Measurements from ENCODE around the gene CYP3A4.
"Not testable (repeated sequence)": the region's sequence is repeated elsewhere in the genome, so short reads cannot be mapped to it uniquely, and the experiment has no call there.

The CYP3A4 gene

GRCh38 chr7:99806839-99807478 is 23.0 kb upstream of the CYP3A4 start:
- TF ChIP-seq CTCF (conservative IDR thresholded peaks at IDR 0.05; ENCODE audit: low read depth, low read length) = no peak
- no peak overlapping the region for H3K4me3 ChIP-seq (ENCODE audit: low read length)

DNA sequence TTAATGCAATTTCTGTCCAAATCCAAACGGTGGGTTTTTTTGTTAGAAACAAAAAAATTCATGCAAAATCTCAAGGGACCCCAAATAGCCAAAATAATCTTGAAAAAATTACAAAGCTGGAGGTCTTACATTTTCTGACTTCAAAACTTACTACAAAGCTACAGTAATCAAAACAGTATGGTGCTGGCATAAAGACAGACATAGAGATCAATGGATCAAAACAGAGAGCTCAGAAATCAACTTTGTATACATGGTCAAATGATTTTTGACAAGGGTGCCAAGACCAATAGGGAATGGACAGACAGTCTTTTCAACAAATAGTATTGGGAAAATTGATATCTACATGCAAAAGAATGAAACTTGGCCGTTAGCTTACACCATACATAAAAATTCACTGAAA is 21.7 kb upstream of the CYP3A4 start:
- no peak overlapping the region for H3K4me3 ChIP-seq (ENCODE audit: low read length)
- no peak for DNase-seq (ENCODE audit: low read depth)
- no peak for TF ChIP-seq CTCF (conservative IDR thresholded peaks at IDR 0.05; ENCODE audit: low read depth, low read length)

More at GRCh38 chr7:99806839-99807478, 23.0 kb upstream of the CYP3A4 start:
- DNase-seq (ENCODE audit: low read depth) = no peak

GRCh38 chr7:99803118-99803517 is 19.1 kb upstream of the CYP3A4 start:
- H3K4me3 ChIP-seq (ENCODE audit: low read length); DNase-seq (ENCODE audit: low read depth): not testable (repeated sequence)

DNA sequence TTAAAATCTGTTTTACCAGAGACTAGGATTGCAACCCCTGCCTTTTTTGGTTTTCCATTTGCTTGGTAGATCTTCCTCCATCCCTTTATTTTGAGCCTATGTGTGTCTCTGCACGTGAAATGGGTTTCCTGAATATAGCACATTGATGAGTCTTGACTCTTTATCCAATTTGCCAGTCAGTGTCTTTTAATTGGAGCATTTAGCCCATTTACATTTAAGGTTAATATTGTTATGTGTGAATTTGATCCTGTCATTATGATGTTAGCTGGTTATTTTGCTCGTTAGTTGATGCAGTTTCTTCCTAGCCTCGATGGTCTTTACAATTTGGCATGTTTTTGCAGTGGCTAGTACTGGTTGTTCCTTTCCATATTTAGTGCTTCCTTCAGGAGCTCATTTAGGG is 17.4 kb upstream of the CYP3A4 start:
- H3K4me3 ChIP-seq (ENCODE audit: low read length); DNase-seq (ENCODE audit: low read depth): not testable (repeated sequence)

GRCh38 chr7:99798972-99799371 is 15.0 kb upstream of the CYP3A4 start:
- TF ChIP-seq CTCF (conservative IDR thresholded peaks at IDR 0.05; ENCODE audit: low read depth, low read length) = no peak
- no peak overlapping the region for H3K4me3 ChIP-seq (ENCODE audit: low read length)
- DNase-seq (ENCODE audit: low read depth) = no peak

- not testable (repeated sequence) for DNase-seq (ENCODE audit: low read depth); H3K4me3 ChIP-seq (ENCODE audit: low read length)
These were observed 11.9 kb upstream of the CYP3A4 start for GRCh38 chr7:99795864-99796263.

DNA sequence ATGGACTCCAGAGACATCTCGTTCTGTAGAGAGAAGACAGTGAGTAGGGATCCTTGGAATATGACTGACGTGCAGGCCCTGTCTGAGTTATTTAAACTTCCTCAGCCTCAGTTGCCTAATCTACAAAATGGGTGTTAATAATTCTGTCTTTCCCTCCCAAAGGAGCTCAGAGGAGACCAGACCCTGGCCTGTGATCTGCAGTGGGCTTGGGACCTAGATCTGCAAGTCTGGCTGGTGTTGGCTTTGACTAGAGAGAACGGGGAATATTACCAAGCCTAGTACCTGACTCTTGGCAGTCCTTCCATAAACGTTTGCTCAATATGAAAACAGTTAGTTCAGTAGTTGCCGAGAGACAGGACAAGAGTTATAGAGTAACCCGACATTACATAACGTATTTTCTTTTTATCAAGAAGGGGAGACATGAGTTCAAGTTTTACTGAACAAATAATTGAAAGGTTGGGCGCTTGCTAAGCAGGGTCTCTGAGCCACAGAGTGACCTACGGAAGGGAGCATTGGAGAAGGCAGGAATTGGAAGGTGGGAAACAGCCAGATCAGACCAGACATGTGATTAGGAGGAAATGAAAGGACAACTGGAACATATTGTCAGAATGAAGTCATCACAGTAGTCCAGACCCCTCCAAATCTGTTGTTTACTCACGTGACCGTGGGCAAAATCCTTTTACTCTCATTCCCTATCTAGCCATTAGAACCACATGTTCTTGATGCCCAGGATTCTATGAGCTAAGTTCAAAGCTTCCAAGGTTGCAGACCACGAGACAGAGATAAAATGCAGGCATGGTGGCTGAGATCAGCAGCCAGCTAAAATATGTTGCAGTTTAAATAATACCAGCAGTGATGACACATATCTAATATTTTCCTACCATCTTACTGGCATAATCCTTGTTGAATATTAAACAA is 10.9 kb upstream of the CYP3A4 start:
- DNase-seq (ENCODE audit: low read depth) = no peak
- H3K4me3 ChIP-seq (ENCODE audit: low read length) = no peak overlapping the region
- TF ChIP-seq CTCF (conservative IDR thresholded peaks at IDR 0.05; ENCODE audit: low read depth, low read length) = no peak

DNA sequence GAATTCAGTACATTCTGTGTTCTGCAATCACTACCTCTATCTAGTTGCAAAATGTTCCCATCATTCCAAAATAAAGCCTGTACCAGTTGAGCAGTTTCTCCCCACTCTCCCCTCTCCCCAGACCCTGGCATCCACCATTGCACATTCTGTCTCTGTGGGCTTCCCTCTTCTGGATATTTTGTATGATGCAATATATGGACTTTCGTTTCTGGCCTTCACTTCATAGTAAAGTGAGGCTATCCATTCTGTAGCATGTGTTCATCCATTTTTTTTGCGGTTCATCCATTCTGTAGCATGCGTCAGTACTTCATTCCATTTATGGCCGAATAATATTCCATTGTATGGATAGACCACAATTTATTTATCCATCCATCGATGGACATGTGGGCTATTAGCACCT is 9.5 kb upstream of the CYP3A4 start:
- H3K4me3 ChIP-seq (ENCODE audit: low read length) = no peak overlapping the region
- TF ChIP-seq CTCF (conservative IDR thresholded peaks at IDR 0.05; ENCODE audit: low read depth, low read length) = no peak
- no peak for DNase-seq (ENCODE audit: low read depth)
